GM18508 (cell line): ENCODE results near the gene RANBP9.
A peak's percentile ranks its signal among the peaks of the same experiment; 100 is the strongest.

Experiments
- ATAC-seq: cut with Tn5 transposase; IDR thresholded peaks from one replicate; pipeline ENCODE4 v1.9.1; 2021; ENCODE audit warnings: moderate number of reproducible peaks; ENCODE audit not compliant: insufficient read depth, unreplicated experiment

RANBP9 gene

DNA sequence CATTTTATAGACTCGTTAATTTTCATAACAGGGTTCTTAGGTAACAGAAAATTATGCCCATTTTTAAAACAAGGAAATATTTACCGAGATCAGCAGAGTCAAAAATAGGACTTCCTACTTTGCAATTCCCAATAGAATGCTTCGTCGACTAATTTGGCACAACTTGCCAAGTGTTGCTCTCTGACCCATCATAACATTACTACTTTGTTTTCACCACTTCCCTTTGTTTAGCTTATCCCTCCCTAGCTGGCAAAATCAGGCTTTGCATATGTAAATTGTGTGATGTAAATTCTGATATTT lies 914 bp upstream of the RANBP9 start:
- ATAC-seq, result no peak

DNA sequence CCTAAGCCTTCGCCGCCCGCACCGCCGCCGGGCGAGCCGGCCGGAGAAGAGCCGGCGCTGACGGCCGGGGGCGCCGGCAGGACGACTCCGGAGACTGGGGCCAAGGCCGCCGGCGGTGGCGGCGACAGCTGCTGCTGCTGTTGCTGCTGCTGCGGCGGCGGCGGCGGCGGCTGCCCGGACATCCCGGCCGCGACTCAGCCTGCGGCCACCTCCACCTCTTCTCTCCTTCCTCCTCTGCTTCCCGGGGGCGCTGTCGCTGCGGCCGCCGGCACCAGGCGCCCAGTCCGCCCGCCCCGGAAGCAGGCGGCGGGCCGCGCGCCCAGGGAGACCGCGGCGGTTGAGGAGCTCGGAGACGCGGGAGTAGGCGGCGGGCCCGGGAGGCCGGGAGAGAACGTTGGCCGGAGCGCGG lies 307 bp downstream of the RANBP9 start:
- peak; percentile 21 for ATAC-seq

GRCh38 chr6:13710552-13711323 lies 897 bp downstream of the RANBP9 start:
- no peak for ATAC-seq

DNA sequence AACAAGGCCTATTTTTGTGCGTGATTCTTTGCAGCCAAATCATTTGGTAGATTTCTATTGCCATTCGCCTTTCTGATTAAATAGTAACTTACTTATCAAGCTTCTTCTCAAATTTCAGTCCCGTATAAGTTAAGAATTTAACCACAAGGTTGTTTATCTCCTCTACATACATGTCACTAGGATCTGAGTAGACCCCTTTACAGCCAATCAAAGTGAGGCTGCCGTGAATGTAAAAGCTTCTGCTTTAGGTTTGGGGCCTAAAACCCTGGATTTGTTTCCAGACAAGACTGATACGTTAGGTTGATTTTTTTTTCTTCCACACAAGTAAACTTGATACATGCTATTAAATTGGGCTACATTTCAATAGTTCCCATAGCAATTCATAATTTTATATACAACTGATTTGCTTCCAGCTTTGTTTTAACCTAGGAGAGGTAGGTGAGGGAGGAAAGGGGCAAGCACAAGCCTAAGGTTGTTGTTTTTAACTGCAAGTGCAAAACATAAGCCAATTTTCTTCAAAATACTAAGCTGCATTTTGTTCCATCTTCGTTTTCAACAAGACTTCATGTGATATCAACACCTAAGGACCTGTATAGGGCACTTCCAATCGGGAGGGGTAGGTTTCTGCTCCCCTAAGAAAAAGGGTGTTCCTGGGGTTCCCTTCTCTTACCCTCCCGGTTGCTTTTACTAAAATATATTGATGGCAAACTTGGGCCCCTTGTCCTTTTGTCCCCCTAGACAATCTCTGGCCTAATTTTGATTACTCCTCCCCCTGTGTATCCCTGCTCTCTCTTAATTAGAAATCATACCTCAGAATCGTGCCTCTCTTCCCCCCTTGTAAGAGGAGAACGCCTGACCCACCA lies 1.7 kb downstream of the RANBP9 start:
- no peak for ATAC-seq

DNA sequence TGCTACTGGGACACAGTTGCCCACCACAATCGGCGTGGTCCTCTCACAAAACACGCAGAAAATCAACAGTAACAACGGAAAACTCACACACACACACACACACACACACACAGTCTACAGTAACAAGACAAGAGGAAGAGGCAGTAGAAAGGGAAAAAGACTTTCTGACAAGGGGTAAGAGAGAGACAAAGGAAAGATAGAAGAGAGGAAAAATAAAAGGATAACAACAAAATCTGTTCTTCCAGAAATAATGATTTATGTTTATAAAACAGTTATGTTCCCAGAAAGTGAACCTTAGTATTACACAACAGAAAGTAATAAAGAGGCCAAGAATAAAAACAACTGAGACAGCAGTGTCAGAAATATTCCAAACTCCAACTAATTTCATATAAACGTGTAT lies 2.9 kb downstream of the RANBP9 start:
- no peak for ATAC-seq

GRCh38 chr6:13703496-13703895 lies 8.1 kb downstream of the RANBP9 start:
- ATAC-seq, result no peak

GRCh38 chr6:13702809-13703302 lies 8.8 kb downstream of the RANBP9 start:
- no peak for ATAC-seq

DNA sequence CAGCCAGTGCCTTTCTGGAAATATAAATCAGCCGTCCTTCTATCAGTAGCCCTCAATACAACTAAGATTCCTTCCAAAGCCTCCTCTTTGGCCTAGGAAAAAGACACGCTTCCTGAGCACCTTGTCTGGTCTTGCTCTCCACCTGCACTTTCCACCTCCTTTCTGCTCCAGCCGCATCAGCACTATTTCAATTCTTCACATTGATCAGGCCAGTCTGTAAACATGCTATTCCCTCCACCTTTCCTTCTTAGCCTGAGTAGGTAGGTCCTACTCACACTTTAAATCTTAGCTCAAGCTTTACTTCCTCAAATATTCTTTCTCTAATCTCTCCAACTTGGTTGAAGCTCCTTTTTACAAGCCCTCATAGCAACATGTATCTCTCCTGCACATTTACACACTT lies 11.4 kb downstream of the RANBP9 start:
- no peak for ATAC-seq

DNA sequence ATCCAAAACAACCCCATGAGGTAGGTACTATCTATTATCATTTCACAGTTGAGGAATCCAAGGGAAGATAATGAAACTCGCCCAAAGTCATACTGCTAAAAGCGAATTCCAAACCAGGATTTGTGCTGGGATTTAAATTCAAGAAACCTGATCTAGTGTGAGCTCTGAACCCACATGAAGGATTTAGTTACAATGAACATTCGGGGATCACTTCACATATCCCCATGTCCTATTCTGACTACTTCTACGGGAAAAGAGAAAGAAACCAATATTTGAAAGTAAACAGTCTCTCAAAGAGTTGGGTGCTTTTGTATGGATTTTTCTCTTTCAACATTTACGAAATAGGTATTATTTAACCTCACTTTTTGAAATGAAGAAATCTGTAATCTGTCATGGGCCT lies 12.9 kb downstream of the RANBP9 start:
- no peak for ATAC-seq

GRCh38 chr6:13697857-13698256 lies 13.8 kb downstream of the RANBP9 start:
- ATAC-seq, result no peak

DNA sequence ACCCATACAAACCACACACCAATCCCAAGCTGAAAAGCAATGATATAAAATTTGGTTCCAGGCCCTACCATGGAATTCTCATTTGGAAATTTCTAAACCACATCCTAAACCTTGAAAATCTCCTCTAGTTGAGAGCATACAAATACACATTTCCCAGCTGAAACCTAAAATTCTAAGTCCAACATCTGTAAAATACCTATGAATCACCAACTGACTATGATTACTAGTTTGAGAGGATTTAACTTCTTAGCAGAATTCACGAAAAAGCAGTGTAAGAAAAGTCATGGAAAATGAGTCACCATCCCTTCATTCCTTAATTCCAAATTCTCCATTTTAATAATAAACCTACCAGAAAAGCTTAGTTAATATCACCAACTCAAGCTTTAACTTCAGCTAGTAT lies 15.4 kb downstream of the RANBP9 start:
- no peak for ATAC-seq

- no peak for ATAC-seq
Measured at GRCh38 chr6:13695252-13695651, 16.4 kb downstream of the RANBP9 start.

GRCh38 chr6:13694562-13694961 lies 17.1 kb downstream of the RANBP9 start:
- no peak for ATAC-seq

- ATAC-seq, result no peak
Measured at GRCh38 chr6:13689511-13690256, 22.0 kb downstream of the RANBP9 start.

GRCh38 chr6:13688692-13689196 lies 22.9 kb downstream of the RANBP9 start:
- ATAC-seq, result no peak

GRCh38 chr6:13687917-13688351 lies 23.7 kb downstream of the RANBP9 start:
- ATAC-seq, result no peak

DNA sequence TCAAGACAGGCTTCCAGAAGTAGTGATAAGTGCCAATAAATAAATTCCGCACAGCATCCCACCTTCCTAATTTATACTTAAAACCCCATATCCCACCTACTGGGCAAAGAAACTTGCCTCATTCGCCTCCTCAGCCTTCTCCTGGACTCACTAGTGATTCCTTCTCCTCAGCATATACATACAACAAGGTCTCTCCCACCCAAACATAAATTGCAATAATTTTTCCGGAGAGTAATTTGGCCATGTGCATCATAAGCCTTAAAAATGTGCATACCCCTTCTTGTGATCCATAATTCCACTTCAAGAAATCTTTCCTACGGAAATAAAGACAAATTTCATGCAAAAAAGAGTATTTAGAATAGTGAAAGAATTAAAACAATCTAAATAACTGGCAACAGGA lies 26.8 kb downstream of the RANBP9 start:
- no peak for ATAC-seq

DNA sequence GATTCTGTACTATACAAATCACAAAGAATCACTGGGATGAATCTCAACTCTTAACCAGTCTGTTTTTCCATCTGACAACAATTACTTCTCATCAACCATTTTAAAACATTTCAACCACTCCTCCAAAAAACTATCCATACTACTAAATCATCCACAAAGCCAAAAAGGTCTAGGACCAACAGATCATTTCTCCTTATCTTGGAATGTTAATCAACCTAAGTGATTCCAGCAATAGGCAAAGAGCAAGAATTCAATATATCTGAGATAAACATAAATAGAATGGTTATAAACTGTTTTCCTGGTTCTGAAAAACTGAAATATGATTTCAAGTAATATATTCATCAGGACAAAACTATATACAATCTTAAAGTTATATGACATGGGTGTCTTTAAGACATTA lies 28.6 kb downstream of the RANBP9 start:
- no peak for ATAC-seq

DNA sequence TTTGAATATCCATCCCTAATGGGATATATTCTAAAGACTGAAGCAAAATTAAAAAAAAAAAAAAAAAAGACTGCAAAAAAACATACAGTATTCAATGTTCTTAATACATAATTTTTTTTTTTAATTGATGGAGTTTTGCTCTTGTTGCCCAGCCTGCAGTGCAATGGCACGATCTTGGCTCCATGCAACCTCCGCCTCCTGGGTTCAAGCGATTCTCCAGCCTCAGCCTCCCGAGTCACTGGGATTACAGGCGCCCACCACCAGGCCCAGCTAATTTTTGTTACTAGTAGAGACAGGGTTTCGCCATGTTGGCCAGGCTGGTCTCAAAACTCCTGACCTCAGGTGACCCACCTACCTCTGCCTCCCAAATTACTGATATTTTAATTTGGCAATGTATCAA lies 29.3 kb downstream of the RANBP9 start:
- no peak for ATAC-seq

- ATAC-seq, result no peak
Measured at GRCh38 chr6:13681305-13682061, 30.2 kb downstream of the RANBP9 start.
